Suprapubic skin (tissue), 4 donors: ENCODE measurements around the gene MAB21L4. TPM values are rescaled to one million over a fixed set of nuclear protein-coding genes. Genes with fewer than 3 reads are reported as not detected.
A peak's percentile ranks its signal among the peaks of the same experiment; 100 is the strongest.

Experiments used
- DNase-seq, 2 donors: peaks; one replicate each; pipeline ENCODE4 v3.0.0-alpha.2; 2019; ENCODE audit warnings: low spot score in 2 of 2
- H3K27ac ChIP-seq: fragments of 200-600 bp; sonication (generic); one replicate; pipeline ENCODE4 v1.5.1; 2019
- H3K27me3 ChIP-seq: fragments of 200-600 bp; sonication (generic); one replicate; pipeline ENCODE4 v1.5.1; 2019
- H3K36me3 ChIP-seq: fragments of 200-600 bp; sonication (generic); one replicate; pipeline ENCODE4 v1.5.1; 2019
- H3K4me1 ChIP-seq: fragments of 200-600 bp; sonication (generic); one replicate; pipeline ENCODE4 v1.5.1; 2019
- H3K4me3 ChIP-seq: fragments of 200-600 bp; sonication (generic); one replicate; pipeline ENCODE4 v1.5.1; 2019; ENCODE audit warnings: mild to moderate bottlenecking
- H3K9me3 ChIP-seq: fragments of 200-600 bp; sonication (generic); one replicate; pipeline ENCODE4 v1.5.1; 2019
- EP300 ChIP-seq: sonication (generic); formaldehyde crosslinking; IDR thresholded peaks from one replicate; pipeline ENCODE4 v1.6.1; 2017; ENCODE audit warnings: antibody characterized with exemption
- POLR2A ChIP-seq, 2 donors: fragments of 450-650 bp; IDR thresholded peaks; one replicate each; pipeline ENCODE4 v1.6.1; 2017; ENCODE audit warnings: antibody characterized with exemption in 2 of 2, mild to moderate bottlenecking in 2 of 2, moderate library complexity in 2 of 2
- POLR2AphosphoS5 ChIP-seq, 3 donors: sonication (generic); formaldehyde crosslinking; IDR thresholded peaks; one replicate each; pipeline ENCODE4 v1.6.1; 2017; ENCODE audit warnings: antibody characterized with exemption in 3 of 3
- WGBS: methylation state at CpG from one replicate; pipeline ENCODE4 v1.1.5; 2018; 5-methylcytosine and 5-hydroxymethylcytosine counted together
- total RNA-seq, 4 donors: library from RNA; depleted of rRNA; stranded (reverse); fragments of >200 nt; gene quantifications; one replicate each; pipeline ENCODE4 v1.1.0, GENCODE V29; 2016
- TF ChIP-seq, protein P1 (sequence below), 2 donors: fragments of 200-600 bp in 1 of 2; fragments of 450-650 bp in 1 of 2; sonication (generic) in 1 of 2; IDR thresholded peaks; one replicate each; pipeline ENCODE4 v1.5.1; 2016 to 2019; ENCODE audit warnings: antibody characterized with exemption in 2 of 2, mild to moderate bottlenecking in 1 of 2, moderate library complexity in 1 of 2

The MAB21L4 gene
- total RNA-seq, 4 donors from 2014 or later = 28.7 to 97.5 (median 69.2) TPM

DNA sequence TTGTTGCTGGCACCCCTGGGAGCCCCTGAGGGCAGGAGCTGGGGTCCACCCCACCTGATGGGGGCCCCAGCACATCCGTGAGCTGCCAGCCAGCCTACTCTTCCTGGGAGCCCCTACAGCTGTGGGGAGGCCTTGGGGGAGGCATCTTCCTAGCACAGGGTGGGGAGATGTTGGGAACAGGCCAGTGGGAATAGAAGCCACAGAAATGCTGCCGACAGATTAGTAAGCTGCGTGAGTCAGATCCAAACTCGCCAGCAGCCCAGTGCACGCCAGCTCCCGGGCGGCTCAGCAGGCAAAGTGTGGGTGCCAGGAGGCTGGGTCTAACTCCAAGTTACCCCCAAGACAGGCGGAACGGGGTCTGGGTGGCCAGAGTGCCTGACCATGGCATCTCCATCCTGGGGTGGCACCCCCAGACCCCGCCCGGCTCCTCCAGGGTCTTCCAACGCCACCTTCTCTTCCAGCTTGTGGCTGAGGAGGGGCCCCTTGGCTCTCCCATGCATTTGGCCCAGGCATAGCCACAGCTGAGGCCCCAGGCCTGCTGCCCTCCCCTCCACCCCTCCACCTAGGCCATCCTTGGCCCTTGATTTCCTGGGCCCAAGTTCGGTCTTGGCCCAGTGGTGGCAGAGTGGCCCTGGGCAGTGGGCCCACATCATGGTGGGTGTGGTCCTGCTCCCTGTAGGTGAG, 25.5 kb upstream of the MAB21L4 start:
- DNase-seq = peak; percentile 76 to 91
- Histone ChIP-seq H3K4me1 (peaks cover 47% of the 10 kb centered on the region), H3K4me3 (no peak overlapping the region), H3K36me3 (no peaks in the 10 kb centered on the region), H3K27me3 (no peaks in the 10 kb centered on the region), H3K9me3 (no peaks in the 10 kb centered on the region), H3K27ac (peak overlapping the region; percentile 57)
- TF ChIP-seq POLR2AphosphoS5 (IDR thresholded peaks at IDR 0.05) (no peak), POLR2A (IDR thresholded peaks at IDR 0.05) (no peak), EP300 (no peak)
- TF ChIP-seq, protein P1, sequence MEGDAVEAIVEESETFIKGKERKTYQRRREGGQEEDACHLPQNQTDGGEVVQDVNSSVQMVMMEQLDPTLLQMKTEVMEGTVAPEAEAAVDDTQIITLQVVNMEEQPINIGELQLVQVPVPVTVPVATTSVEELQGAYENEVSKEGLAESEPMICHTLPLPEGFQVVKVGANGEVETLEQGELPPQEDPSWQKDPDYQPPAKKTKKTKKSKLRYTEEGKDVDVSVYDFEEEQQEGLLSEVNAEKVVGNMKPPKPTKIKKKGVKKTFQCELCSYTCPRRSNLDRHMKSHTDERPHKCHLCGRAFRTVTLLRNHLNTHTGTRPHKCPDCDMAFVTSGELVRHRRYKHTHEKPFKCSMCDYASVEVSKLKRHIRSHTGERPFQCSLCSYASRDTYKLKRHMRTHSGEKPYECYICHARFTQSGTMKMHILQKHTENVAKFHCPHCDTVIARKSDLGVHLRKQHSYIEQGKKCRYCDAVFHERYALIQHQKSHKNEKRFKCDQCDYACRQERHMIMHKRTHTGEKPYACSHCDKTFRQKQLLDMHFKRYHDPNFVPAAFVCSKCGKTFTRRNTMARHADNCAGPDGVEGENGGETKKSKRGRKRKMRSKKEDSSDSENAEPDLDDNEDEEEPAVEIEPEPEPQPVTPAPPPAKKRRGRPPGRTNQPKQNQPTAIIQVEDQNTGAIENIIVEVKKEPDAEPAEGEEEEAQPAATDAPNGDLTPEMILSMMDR (IDR thresholded peaks at IDR 0.05) = no peak
- WGBS = 33% methylated on average over 4 of the region's 13 CpGs

GRCh38 chr2:240920783-240921231, 24.9 kb upstream of the MAB21L4 start:
- H3K9me3 ChIP-seq = no peaks in the 10 kb centered on the region
- peaks cover 3% of the 10 kb centered on the region for H3K27me3 ChIP-seq
- no peak for TF ChIP-seq POLR2A (IDR thresholded peaks at IDR 0.05)
- TF ChIP-seq POLR2AphosphoS5 (IDR thresholded peaks at IDR 0.05) = no peak
- no peak for TF ChIP-seq EP300
- TF ChIP-seq, protein P1 (IDR thresholded peaks at IDR 0.05) = no peak
- H3K4me3 ChIP-seq = no peak overlapping the region
- peak overlapping the region; percentile 57 for H3K27ac ChIP-seq
- no CpG with 5 or more reads among the region's 4 CpGs for WGBS
- H3K36me3 ChIP-seq = no peaks in the 10 kb centered on the region
- H3K4me1 ChIP-seq = peaks cover 54% of the 10 kb centered on the region
- peak in 1 of 2 donors; percentile 64 for DNase-seq

DNA sequence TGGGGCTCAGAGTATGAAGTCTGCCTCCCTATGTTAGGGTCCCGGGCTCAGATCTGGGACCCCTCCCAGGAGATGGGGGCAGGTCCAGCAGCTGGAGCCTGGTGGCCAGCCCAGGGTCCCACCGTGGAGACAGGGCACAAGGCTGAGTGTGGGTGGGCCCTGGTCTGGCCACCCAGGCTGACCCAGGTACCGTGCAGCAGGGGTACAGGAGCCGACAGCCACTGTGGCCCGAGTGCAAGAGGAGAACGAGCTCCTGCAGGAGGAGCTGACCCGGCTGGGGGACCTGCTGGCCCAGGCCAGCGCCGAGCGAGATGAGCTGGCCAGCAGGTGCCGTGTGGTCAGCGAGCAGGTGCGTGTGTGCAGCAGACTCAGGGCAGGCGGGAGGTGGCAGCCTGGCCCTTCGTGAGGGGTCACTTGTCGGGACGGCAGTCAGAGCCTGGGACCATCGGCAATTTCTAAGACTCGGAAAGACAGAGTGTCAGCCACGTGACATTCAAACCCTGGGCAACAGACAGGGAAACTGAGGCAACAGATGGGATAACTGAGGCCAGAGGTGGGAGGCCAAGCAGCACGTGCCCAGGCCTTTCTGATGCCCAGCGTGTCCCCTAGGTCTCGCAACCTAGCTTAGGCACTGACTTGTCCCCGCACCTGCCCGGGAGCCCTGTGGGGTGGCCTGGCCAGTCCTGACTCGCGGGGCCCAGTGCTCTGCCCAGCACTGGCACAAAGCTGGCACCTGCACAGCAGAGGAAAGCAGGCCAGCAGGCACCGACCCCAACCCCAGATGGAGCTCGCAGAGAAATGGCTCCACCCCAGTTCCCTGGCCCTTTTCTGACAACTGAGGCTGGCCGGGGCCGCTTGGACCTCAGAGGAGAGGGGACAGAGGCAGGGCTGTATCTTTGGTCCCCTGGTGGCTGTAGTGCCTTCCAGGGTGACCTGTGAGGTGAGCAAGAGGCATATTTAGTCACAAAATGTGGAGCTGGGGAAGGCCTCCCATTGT, 24.1 kb upstream of the MAB21L4 start:
- DNase-seq = peak; percentile 58 to 77
- peaks cover 61% of the 10 kb centered on the region for H3K4me1 ChIP-seq
- H3K27me3 ChIP-seq = peaks cover 6% of the 10 kb centered on the region
- H3K36me3 ChIP-seq = no peaks in the 10 kb centered on the region
- no peak overlapping the region for H3K4me3 ChIP-seq
- TF ChIP-seq POLR2A (IDR thresholded peaks at IDR 0.05) (no peak), EP300 (no peak), POLR2AphosphoS5 (IDR thresholded peaks at IDR 0.05) (no peak)
- TF ChIP-seq, protein P1 (IDR thresholded peaks at IDR 0.05) = no peak
- no peaks in the 10 kb centered on the region for H3K9me3 ChIP-seq
- H3K27ac ChIP-seq = peak overlapping the region; percentile 57
- 90% methylated on average over 20 of the region's 31 CpGs for WGBS

DNA sequence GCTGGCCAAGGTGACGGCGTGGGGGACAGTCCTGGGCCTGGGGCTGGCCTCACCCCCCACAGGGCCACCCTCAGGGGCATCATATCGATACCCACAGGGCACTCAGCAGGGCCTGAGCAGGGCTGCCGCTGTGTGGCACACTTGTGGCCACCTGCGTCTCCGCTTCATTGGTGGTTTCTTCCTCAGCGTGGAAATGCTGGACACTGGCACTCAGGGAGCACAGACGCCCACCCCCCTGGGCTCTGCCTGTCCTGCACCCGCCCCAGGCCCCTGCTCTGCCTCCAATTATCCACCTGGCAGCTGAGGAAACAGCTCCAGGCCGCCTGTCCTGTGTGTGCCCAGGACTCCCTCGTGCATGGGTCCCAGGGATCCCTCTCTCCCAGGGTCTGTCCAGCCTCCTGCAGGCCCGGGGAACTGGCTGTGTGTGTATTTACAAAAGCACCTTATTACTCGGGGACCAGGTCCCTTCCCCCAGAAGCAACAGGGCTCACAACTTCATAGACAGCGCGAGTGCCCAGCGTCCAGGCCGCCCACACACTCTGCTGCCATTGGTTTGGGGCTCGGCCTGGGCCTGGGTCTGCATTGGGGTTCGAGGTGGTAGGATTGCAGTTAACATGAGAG, 23.3 kb upstream of the MAB21L4 start:
- no peaks in the 10 kb centered on the region for H3K9me3 ChIP-seq
- TF ChIP-seq POLR2AphosphoS5 (IDR thresholded peaks at IDR 0.05) = no peak
- TF ChIP-seq POLR2A (IDR thresholded peaks at IDR 0.05) = no peak
- TF ChIP-seq, protein P1 (IDR thresholded peaks at IDR 0.05) = no peak
- no peak for TF ChIP-seq EP300
- H3K4me3 ChIP-seq = no peak overlapping the region
- no peak overlapping the region for H3K27ac ChIP-seq
- WGBS = 88% methylated on average over 15 of the region's 19 CpGs
- H3K36me3 ChIP-seq = no peaks in the 10 kb centered on the region
- H3K27me3 ChIP-seq = peaks cover 12% of the 10 kb centered on the region
- H3K4me1 ChIP-seq = peaks cover 69% of the 10 kb centered on the region
- DNase-seq = peak; percentile 52 to 61
